Mesendoderm (in vitro differentiated cells): ENCODE data around the gene ADAM12.
A peak's percentile ranks its signal among the peaks of the same experiment; 100 is the strongest.

ENCODE experiments used
- DNase-seq: peaks from one replicate; pipeline ENCODE4 v3.0.0; 2013
- H2AK5ac ChIP-seq: 2 replicates; pipeline ENCODE4 v1.6.1; 2013; ENCODE audit warnings: low read length, inconsistent platforms
- H2BK120ac ChIP-seq: 2 replicates; pipeline ENCODE4 v1.6.1; 2013; ENCODE audit warnings: low read depth, mild to moderate bottlenecking, low read length, moderate library complexity, mixed read lengths
- H2BK15ac ChIP-seq: replicated peaks from 2 replicates; pipeline ENCODE4 v1.6.1; 2013; ENCODE audit warnings: low read depth, mild to moderate bottlenecking, moderate library complexity
- H2BK5ac ChIP-seq: 2 replicates; pipeline ENCODE4 v1.6.1; 2013; ENCODE audit warnings: low read length, inconsistent platforms
- H3K18ac ChIP-seq: 2 replicates; pipeline ENCODE4 v1.6.1; 2013; ENCODE audit warnings: mild to moderate bottlenecking, low read length, mixed read lengths
- H3K23ac ChIP-seq: one replicate; pipeline ENCODE4 v1.6.1; 2013; ENCODE audit warnings: low read length
- H3K27ac ChIP-seq: 2 replicates; pipeline ENCODE4 v1.5.1; 2013; ENCODE audit warnings: low read depth, mild to moderate bottlenecking, inconsistent platforms, low read length, moderate library complexity
- H3K27me3 ChIP-seq: 2 replicates; pipeline ENCODE4 v1.6.1; 2013; ENCODE audit warnings: low read length, control low read depth, mild to moderate bottlenecking, inconsistent platforms; ENCODE audit not compliant: insufficient read depth, poor library complexity
- H3K36me3 ChIP-seq: 2 replicates; pipeline ENCODE4 v1.6.1; 2013; ENCODE audit warnings: low read length, inconsistent platforms; ENCODE audit not compliant: control insufficient read depth, insufficient read depth
- H3K4ac ChIP-seq: one replicate; pipeline ENCODE4 v1.6.1; 2013; ENCODE audit warnings: low read depth, mild to moderate bottlenecking, low read length, moderate library complexity
- H3K4me1 ChIP-seq: 2 replicates; pipeline ENCODE4 v1.6.1; 2013; ENCODE audit warnings: low read depth, low read length, inconsistent platforms; ENCODE audit not compliant: control insufficient read depth
- H3K4me2 ChIP-seq: 2 replicates; pipeline ENCODE4 v1.6.1; 2013; ENCODE audit warnings: low read length
- H3K4me3 ChIP-seq: 2 replicates; pipeline ENCODE4 v1.5.1; 2013; ENCODE audit warnings: mild to moderate bottlenecking, low read length
- H3K56ac ChIP-seq: one replicate; pipeline ENCODE4 v1.6.1; 2013; ENCODE audit warnings: low read length
- H3K79me1 ChIP-seq: 2 replicates; pipeline ENCODE4 v1.6.1; 2013; ENCODE audit warnings: low read length, inconsistent platforms
- H3K79me2 ChIP-seq: 2 replicates; pipeline ENCODE4 v1.6.1; 2013; ENCODE audit warnings: mild to moderate bottlenecking, low read length; ENCODE audit not compliant: control insufficient read depth, insufficient read depth
- H3K9ac ChIP-seq: 2 replicates; pipeline ENCODE4 v1.6.1; 2013; ENCODE audit warnings: low read length, inconsistent platforms
- H4K5ac ChIP-seq: one replicate; pipeline ENCODE4 v1.6.1; 2013; ENCODE audit warnings: low read length
- H4K8ac ChIP-seq: one replicate; pipeline ENCODE4 v1.6.1; 2013; ENCODE audit warnings: low read depth, mild to moderate bottlenecking, control low read depth, low read length, moderate library complexity
- WGBS: extraction: QIAGEN DNeasy Blood & Tissue Kit; methylation state at CpG from one replicate; pipeline ENCODE4 v1.1.7; 2013; ENCODE audit warnings: low lambda C conversion rate, missing lambda C conversion rate; ENCODE audit not compliant: insufficient coverage; ENCODE audit errors: extremely low coverage; 5-methylcytosine and 5-hydroxymethylcytosine counted together

The ADAM12 gene

GRCh38 chr10:126061526-126061925 is 326.8 kb downstream of the ADAM12 start:
- Histone ChIP-seq H2BK15ac (no peak overlapping the region), H3K4me2 (no peak overlapping the region), H4K5ac (no peak overlapping the region), H3K79me2 (no peaks in the 10 kb centered on the region), H3K9ac (no peak overlapping the region), H3K56ac (no peak overlapping the region), H3K36me3 (no peaks in the 10 kb centered on the region), H3K23ac (no peak overlapping the region), H3K18ac (no peak overlapping the region), H3K4ac (no peak overlapping the region), H2BK5ac (no peak overlapping the region), H2BK120ac (no peak overlapping the region), H3K27ac (no peak overlapping the region), H2AK5ac (no peak overlapping the region), H3K4me1 (no peaks in the 10 kb centered on the region), H3K27me3 (no peaks in the 10 kb centered on the region), H4K8ac (no peak overlapping the region), H3K79me1 (no peaks in the 10 kb centered on the region), H3K4me3 (no peak overlapping the region)
- DNase-seq, result no peak
- no CpG with 5 or more reads among the region's 3 CpGs for WGBS

GRCh38 chr10:126060261-126060931 is 327.9 kb downstream of the ADAM12 start:
- no peak overlapping the region for H3K4ac ChIP-seq
- DNase-seq, result peak; percentile 57
- no peak overlapping the region for H3K27ac ChIP-seq
- H3K36me3 ChIP-seq, result no peaks in the 10 kb centered on the region
- H3K27me3 ChIP-seq, result no peaks in the 10 kb centered on the region
- no peak overlapping the region for H3K18ac ChIP-seq
- H4K8ac ChIP-seq, result no peak overlapping the region
- H3K9ac ChIP-seq, result no peak overlapping the region
- no peaks in the 10 kb centered on the region for H3K4me1 ChIP-seq
- H3K4me2 ChIP-seq, result no peak overlapping the region
- no peak overlapping the region for H2BK120ac ChIP-seq
- no peak overlapping the region for H3K4me3 ChIP-seq
- no CpG with 5 or more reads among the region's 11 CpGs for WGBS
- H3K23ac ChIP-seq, result no peak overlapping the region
- no peak overlapping the region for H2AK5ac ChIP-seq
- no peak overlapping the region for H3K56ac ChIP-seq
- no peak overlapping the region for H2BK5ac ChIP-seq
- no peak overlapping the region for H4K5ac ChIP-seq
- no peaks in the 10 kb centered on the region for H3K79me1 ChIP-seq
- H2BK15ac ChIP-seq, result no peak overlapping the region
- H3K79me2 ChIP-seq, result no peaks in the 10 kb centered on the region

- H3K56ac ChIP-seq, result no peak overlapping the region
- H3K4me1 ChIP-seq, result no peaks in the 10 kb centered on the region
Measured at GRCh38 chr10:126059076-126059826, 329.0 kb downstream of the ADAM12 start.

GRCh38 chr10:126058507-126058906 is 329.8 kb downstream of the ADAM12 start:
- no CpG with 5 or more reads among the region's 9 CpGs for WGBS
- DNase-seq, result no peak
- Histone ChIP-seq H3K27me3 (no peaks in the 10 kb centered on the region), H3K27ac (no peak overlapping the region), H2BK120ac (no peak overlapping the region), H3K9ac (no peak overlapping the region), H3K56ac (no peak overlapping the region), H3K79me1 (no peaks in the 10 kb centered on the region), H3K4me3 (no peak overlapping the region), H3K23ac (no peak overlapping the region), H3K79me2 (no peaks in the 10 kb centered on the region), H3K18ac (no peak overlapping the region), H2BK15ac (no peak overlapping the region), H4K5ac (no peak overlapping the region), H2BK5ac (no peak overlapping the region), H2AK5ac (no peak overlapping the region), H4K8ac (no peak overlapping the region), H3K4me1 (no peaks in the 10 kb centered on the region), H3K4ac (no peak overlapping the region), H3K36me3 (no peaks in the 10 kb centered on the region), H3K4me2 (no peak overlapping the region)

More at GRCh38 chr10:126059076-126059826, 329.0 kb downstream of the ADAM12 start:
- H3K79me1 ChIP-seq, result no peaks in the 10 kb centered on the region
- no peak overlapping the region for H3K18ac ChIP-seq
- no peak overlapping the region for H4K5ac ChIP-seq
- no peak overlapping the region for H3K9ac ChIP-seq
- H2BK120ac ChIP-seq, result no peak overlapping the region
- no peaks in the 10 kb centered on the region for H3K79me2 ChIP-seq
- H2AK5ac ChIP-seq, result no peak overlapping the region
- no peaks in the 10 kb centered on the region for H3K27me3 ChIP-seq
- H3K4me3 ChIP-seq, result no peak overlapping the region
- H2BK5ac ChIP-seq, result no peak overlapping the region
- H3K27ac ChIP-seq, result no peak overlapping the region
- no peaks in the 10 kb centered on the region for H3K36me3 ChIP-seq
- H3K4ac ChIP-seq, result no peak overlapping the region
- no peak overlapping the region for H3K23ac ChIP-seq
- no peak overlapping the region for H3K4me2 ChIP-seq
- H4K8ac ChIP-seq, result no peak overlapping the region
- DNase-seq, result no peak
- WGBS, result no CpG with 5 or more reads among the region's 4 CpGs
- no peak overlapping the region for H2BK15ac ChIP-seq

- Histone ChIP-seq H2BK120ac (no peak overlapping the region), H3K9ac (no peak overlapping the region), H3K27me3 (no peaks in the 10 kb centered on the region), H3K4me3 (no peak overlapping the region), H3K56ac (no peak overlapping the region), H3K27ac (no peak overlapping the region), H4K5ac (no peak overlapping the region), H3K79me2 (no peaks in the 10 kb centered on the region), H3K79me1 (no peaks in the 10 kb centered on the region), H3K23ac (no peak overlapping the region), H2AK5ac (no peak overlapping the region), H3K4me1 (no peaks in the 10 kb centered on the region), H3K4me2 (no peak overlapping the region), H2BK15ac (no peak overlapping the region), H3K36me3 (no peaks in the 10 kb centered on the region), H3K4ac (no peak overlapping the region), H4K8ac (no peak overlapping the region), H3K18ac (no peak overlapping the region), H2BK5ac (no peak overlapping the region)
- no CpG with 5 or more reads among the region's 6 CpGs for WGBS
- DNase-seq, result no peak
Measured at GRCh38 chr10:126058104-126058503, 330.2 kb downstream of the ADAM12 start.
